ENCODE data around the gene APOF.
A peak's percentile ranks its signal among the peaks of the same experiment; 100 is the strongest.
"Not testable (repeated sequence)": the region's sequence is repeated elsewhere in the genome, so short reads cannot be mapped to it uniquely, and the experiment has no call there.

APOF gene

DNA sequence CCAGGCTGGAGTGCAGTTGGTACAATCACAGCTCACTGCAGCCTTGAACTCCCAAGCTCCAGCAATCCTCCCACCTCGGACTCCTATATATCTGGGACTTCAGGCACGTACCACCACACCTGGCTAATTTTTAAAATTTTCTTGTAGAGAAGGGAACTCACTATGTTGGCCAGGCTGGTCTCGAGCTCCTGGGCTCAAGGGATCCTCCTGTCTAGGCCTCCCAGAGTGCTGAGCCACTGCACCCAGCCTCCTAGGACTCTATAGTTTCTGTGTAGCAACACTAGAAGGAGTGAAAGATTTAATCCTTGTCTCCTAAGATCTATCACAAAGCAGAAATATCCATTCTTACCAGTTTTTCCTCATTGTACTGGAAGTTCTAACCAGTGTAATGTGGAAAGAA lies 4.3 kb upstream of the APOF start:
- no peak for DNase-seq (ENCODE audit: low read depth)

DNA sequence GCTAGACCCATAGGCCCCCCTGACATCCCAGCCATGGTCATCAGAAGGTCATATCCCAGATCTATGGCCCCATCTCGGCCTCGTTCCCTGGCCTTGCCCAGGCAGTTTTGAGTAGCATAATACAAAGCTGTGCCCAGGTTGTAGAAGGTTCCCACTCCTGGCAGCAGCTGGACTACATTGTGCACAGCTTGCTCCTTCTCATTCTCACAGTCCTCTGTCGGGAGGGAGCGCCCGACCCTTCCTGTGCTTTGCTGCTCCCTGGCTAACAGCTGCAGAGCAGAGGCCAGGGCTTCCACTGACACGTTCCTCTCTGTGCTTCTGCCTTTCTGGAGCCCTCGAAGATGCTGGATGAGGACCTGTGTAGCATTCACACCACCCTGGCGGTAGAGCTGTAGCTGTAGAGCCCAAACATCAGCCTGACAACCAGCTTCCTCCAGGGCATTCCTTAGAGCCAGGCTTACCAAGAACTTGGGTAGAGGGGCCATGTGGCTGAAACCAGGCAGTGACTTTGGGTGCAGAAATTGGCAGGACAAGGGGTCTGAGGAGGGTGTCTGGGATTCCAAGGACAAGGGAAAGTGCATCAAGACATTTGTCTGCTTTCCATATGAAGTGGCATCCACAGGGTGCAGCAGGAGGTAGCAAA lies 1.0 kb downstream of the APOF start:
- no peak for DNase-seq (ENCODE audit: low read depth)

DNA sequence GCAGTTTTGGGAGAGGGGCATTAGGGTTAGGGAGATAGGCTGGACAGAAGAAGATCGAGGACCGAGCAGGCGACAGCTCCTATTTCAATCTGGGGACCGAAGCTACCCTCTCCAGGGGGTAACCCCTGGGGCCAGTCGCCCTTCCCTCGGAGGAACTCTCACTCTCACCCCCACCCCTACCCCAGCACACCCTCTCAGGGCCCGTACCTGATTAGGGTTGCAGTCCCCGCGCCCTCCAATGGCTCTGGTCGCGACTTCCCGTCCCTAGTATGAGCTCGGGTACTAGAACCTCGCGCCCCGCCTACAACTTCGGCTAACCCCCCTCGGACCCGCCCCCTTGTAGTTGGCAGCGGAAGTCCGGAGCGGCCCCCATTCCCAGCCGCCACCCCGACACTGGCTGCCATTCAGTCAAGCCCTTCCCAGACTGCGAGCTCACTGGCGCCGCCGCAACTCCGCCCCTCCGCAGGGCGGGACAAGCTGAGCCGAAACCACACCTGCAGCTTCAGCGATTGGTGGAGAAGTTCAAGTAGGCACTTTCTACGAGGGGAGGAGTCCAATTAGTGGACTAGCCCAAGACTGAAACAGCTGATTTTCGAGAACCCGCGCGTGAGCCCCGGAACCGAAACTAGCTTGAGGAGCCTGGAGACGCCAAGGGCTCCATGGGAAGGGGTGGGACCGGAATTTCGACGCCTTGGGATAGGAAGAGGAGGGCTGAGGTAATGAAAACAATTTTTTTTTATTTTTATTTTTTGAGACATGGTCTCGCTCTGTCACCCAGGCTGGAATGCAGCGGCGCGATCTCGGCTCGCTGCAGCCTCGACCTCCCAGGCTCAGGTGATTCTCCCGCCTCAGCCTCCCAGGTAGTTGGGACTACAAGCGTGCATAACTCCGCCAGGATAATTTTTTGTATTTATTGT lies 2.5 kb downstream of the APOF start, which contains the start of gene STAT2:
STAT2 (minus strand) TSS at position 257 of the 917 bp plus-strand sequence. CDS start 3,536 bp downstream, outside the sequence.
- DNase-seq (ENCODE audit: low read depth), result peak; percentile 96

DNA sequence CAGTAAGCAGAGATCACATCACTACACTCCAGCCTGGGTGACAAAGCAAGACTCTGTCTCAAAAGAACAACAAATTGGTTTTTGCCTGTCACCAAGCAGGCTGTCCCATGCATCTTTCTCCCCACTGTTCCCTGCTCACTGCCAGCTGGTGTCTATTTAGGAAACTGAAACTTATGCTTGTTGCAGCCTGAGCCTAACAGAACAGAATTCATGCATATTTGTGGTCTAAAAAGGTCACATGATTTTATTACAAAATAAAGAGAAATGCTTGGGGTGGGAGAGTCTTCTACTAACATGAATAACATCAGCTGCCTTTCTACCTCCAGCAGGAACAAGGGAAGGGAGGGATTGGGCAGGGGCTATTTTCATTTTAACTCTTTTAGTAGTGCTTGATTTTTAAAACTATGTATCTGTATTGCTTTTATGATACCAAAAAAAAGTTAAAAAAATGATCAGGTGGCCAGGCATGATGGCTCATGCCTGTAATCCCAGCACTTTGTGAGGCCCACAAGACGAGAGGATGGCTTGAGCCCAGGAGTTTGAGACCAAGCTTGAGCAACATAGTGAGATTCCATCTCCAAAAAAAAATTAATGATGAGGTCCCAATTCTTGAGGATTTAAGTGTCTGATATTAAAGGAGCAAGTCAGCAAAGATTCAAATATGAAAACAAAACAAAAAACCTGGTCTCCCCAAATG lies 3.7 kb downstream of the APOF start:
- no peak for DNase-seq (ENCODE audit: low read depth)

DNA sequence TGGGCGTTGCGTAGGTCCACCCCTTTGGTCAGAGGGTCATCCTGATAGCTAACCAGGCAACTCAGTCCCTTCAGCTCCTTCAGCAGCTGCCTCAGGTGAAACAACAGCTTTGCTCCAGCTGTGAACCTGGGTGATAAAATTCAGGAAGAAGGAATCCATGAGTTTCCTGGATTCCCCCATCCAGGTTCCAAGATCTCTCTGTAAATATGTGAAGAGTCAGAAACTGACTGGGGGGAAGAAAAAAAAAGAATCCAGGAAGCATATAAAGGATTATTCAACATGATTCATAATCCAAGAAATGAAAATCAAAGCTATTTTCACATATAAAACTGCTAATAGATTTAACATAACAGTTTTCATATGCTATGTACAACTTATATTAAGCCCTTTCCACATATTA lies 11.3 kb downstream of the APOF start:
- DNase-seq (ENCODE audit: low read depth), result no peak

DNA sequence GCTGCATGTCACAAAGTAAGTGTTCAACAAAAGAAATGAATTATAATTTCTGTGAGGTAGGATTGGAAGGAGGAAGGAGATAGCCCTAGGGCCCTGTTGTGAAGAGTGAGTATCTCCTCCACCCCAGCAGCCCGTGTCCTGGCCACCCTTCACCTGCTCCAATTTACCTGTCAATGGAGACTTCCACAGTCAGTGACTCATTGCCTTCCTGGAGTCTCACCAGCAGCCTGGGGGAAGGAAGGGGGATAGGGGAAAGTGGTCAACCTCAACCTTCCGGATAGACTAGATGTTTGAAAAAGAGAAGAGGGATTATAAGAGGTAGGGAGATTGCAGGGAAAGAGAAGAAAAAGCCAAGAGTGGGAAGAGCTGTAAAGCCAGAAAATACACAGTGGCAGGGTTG lies 12.0 kb downstream of the APOF start:
- no peak for DNase-seq (ENCODE audit: low read depth)

DNA sequence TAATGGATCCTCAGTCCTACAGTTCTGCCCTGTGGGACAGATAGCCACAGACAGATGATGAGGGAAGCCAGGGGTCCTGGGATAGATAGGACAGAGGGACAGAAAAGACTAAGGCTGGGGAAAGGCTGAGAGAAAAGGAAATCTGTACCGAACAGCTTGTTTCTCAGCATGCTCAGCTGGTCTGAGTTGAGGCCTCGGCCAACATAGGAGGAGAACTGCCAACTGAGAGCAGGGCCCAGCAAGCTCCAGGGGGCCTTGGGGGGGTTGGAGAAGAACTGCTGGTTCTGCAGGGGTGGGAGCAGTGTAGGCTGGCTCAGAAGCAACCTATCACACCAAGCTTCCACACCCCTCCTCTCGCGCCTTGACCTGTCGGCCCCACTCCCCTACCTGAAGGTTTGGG lies 13.9 kb downstream of the APOF start:
- no peak for DNase-seq (ENCODE audit: low read depth)

DNA sequence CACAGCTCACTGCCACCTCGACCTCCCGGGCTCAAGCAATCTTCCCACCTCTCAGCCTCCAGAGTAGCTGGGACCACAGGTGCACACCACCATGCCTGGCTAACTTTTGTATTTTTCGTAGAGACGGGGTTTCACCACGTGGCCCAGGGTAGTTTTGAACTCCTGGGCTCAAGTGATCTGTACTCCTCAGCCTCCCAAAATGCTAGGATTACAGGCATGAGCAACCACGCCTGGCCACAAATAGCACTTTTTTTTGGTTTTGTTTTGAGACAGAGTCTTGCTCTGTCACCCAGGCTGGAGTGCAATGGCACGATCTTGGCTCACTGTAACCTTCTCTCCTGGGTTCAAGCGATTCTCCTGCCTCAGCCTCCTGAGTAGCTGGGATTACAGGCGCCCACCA lies 15.4 kb downstream of the APOF start:
- not testable (repeated sequence) for DNase-seq (ENCODE audit: low read depth)

DNA sequence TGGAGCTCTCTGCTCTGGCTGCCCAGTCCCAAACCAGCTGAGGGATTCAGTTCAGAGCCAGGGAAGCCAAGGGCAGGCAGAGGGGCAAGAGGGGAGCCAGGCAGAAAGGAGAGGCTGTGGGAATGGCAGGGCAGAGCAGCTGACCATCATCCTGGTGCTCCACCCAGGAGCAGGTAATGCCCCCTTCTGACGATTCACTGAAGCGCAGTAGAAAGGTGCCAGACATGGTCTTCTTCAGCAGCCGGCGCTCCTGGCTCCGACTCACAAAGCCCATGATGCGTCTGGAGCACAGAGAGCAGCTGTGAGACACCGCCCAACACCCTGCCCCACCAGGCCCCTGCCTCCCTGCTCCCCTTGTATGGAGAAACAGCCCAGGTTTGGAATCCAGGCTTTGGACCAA lies 16.0 kb downstream of the APOF start:
- DNase-seq (ENCODE audit: low read depth), result no peak

DNA sequence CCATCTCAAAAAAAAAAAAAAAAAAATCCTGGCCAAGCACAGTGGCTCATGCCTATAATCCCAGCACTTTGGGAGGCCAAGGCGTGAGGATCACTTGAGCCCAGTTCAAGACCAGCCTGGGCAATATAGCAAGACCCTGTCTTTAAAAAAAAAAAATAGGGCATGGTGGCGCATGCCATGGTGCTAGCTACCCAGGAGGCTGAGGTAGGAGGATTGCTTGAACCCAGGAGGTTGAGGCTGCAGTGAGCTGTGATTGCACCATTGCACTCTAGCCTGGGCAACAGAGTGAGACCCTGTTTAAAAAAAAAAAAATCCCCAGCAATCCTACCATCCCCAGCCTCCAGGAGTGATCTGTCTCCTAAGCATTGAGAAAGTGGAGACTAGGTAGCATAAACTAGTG lies 20.4 kb downstream of the APOF start:
- DNase-seq (ENCODE audit: low read depth), result not testable (repeated sequence)

DNA sequence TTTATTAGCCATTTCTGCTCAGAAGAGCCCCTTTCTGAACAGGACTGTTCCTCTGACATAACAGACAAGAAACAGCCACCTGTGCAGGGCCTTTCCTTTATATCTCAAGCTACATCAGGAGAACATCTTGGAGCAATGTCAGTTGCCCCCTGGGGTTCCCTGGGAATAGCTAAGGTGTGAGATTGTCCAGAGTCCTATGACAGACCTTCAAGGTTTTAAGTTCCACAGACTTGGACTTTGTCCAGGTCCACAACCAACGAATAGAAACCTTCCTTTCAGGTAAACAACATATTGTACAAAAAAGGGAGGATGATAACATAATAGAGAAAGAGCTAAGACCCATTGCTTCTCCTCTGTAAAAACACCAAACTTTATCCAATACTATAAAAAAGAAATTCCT lies 21.0 kb downstream of the APOF start:
- DNase-seq (ENCODE audit: low read depth), result no peak

DNA sequence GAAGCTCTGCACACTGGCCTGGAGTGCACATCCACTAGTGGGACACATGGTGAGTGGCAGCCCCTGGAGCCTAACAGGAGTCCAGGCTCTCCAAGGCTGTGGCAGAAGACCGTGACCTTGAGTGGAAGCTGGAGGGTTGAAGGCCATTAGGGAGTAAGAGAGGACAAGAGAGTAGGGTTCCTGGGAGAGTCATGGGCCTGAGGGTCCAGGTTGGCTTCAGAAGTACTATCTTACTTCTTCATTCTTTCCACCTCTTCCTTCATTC lies 23.6 kb downstream of the APOF start:
- no peak for DNase-seq (ENCODE audit: low read depth)

DNA sequence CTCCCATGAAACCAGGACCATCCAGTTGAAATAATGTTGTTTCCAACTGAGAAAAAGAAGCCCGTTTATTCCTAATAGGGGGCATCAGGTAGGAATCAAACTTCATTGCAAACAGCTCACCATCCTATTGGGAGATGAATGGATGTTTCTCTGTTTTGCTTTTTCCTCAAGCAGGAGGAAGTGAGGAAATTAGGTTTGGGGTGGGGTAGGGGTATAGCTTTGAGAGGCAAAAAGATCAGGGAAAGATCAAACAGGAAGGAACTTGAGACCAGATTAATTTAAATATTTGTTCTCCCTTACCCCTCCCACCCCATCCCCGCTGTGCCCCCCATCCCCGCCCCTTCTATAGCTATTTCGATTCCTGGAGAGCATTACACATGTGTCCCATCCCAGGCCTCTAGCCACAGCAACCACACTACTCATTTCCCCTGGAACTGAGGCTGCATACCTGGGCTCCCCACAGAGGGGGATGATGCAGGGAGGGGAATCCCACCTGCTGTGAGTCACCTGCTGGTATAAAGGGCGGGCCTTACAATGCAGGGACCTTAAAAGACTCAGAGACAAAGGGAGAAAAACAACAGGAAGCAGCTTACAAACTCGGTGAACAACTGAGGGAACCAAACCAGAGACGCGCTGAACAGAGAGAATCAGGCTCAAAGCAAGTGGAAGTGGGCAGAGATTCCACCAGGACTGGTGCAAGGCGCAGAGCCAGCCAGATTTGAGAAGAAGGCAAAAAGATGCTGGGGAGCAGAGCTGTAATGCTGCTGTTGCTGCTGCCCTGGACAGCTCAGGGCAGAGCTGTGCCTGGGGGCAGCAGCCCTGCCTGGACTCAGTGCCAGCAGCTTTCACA lies 24.1 kb downstream of the APOF start, which contains the start of gene IL23A:
IL23A (plus strand) TSS at position 577 of the 850 bp plus-strand sequence; CDS start at position 738, 161 bp downstream.
- DNase-seq (ENCODE audit: low read depth), result peak; percentile 74

DNA sequence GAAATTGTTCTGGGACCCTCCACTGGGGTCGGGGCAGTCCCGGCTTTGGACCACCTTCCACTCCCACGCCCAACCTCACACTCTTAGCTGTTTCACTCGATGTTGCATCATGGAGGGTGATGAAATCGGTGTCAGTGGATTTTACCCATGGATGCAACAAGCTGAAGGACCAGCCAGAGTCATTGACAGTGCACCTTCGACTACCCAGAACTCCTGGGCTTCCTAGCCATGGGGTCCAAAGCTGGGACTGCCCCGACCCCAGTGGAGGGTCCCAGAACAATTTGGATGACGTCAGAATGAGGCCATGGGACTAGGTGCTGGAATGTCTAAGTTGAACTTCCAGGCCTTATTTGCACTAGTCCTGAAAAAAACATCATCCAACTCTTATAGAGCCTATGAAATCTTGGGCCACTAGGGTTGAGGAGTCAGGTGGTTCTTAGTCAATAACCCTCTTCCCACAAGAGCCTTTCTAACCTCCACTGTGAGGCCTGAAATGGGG lies 24.9 kb downstream of the APOF start:
- DNase-seq (ENCODE audit: low read depth), result no peak

DNA sequence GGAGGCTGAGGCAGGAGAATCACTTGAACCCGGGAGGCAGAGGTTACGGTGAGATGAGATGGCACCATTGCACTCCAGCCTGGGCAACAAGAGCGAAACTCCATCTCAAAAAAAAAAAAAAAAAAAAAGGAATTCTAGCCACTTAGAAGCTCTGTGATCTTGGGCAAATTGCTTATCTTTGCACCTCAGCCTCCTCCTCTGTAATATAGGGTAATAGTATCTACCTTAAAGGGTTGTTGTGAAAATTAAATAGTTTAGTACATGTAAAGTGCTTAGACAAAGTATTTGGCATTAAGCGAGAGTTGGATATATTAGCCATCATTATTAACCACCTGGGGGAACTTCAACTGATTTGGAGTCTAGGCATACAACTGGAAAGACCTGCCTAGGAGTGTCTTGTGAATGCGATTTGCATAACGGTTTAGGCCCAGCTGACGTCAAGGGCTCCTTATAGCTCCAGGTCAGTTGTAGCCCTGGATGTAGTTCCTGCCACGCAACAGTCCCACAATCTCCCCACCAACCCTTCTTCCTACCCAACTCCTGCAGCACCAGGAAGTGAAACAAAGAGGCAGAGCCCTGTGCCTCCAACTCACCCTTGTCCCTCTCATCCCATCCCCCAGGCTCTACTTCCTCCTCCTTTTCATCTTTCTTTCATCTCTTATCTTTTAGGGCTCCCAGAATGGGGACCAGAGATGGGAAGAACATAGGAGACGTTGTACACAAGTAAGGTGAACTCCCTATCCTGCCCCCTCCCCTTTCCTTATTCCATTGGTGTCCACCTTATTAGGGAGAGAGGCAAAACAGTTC lies 26.1 kb downstream of the APOF start:
- DNase-seq (ENCODE audit: low read depth), result no peak

DNA sequence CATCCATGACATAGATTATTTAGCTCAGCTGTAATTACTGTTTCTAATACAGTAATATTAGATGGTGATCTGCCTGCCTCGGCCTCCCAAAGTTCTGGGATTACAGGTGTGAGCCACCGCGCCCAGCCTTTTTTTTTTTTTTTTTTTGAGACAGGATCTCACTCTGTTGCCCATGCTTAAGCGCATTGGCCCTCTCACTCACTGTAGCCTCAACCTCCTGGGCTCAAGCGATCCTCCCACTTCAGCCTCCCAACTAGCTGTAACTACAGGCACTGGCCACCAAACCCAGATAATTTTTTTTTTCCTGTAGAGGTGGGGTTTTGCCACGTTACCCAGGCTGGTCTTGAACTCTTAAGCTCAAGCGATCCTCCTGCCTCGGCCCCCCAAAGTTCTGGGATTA lies 27.1 kb downstream of the APOF start:
- not testable (repeated sequence) for DNase-seq (ENCODE audit: low read depth)

DNA sequence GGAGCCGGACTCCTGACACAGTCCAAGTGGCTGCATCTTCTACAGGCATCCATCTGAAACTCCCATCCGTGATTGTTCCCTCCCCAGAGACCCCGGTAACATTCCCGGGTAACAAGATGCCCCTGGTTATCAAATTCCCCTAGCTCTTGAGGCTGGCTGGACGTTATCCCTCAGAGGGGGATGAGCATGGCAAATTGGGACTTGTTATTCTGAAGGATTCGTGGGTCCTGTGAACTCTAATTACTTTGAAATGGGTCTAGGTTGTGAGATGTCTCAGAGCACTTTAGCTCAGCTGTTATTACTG lies 28.2 kb downstream of the APOF start:
- no peak for DNase-seq (ENCODE audit: low read depth)

DNA sequence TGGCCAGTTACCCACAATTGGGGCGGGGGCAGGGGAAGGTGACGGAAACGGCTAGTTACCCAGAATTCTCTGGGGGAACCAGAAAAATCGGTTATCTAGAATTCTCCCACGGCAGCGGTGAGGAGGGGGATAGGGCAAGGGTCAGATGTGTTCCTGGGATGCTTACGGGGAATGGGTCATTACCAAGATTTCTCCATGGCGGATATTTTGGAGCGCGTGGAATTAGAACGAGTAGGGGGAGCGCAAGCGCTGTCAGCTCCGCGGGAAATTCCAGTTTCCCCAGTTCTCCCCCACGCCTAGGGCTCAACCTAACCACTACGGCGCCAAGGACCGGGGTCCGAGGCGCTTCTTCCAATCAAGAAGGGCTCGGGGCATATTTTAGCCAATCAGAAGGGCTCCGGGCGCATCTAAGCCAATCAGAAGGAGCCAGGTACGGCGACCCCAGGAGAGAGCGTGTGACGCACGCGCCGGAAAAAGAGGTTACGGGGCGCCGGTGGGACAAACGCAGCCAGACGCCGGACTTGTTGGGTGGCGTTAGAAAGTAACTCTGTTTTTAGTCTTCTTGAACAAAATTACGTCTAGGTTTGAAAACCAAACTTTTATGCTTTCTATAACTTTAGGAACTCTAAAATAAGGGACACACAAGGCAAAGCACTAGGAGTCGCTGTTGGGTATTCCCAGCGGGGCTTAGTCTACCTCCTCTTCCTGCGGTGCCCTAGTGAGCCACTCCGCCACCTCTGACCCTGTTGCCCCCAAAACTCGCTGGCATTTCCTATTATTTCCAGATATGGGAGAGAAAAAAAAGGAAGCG lies 28.8 kb downstream of the APOF start, which contains the start of gene PAN2:
PAN2 (minus strand) TSS at position 322 of the 811 bp plus-strand sequence. CDS start 906 bp downstream, outside the sequence.
- peak; percentile 80 for DNase-seq (ENCODE audit: low read depth)

DNA sequence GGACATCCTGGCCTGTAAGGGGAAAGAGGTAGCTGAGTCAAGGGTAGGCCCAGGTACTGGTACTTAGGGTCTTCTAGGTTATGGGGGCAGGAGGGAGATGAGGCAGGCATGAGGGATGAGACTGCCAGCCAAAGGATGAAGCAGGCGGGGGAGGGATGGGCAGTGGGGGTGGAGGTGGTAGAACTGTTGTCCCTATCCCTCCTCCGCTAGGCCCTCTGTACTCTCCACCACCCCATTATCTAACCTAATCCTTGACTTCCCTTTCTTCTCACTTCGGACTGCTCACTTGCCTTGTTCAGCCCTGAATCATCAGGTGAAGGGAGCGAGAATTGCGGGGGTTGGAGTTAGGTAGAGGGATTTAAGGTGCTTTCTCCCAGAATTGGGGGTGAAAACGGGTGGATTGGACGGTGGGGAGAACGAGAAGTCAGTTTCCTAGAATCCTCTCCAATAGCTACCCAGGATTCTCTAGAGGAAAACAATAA lies 29.4 kb downstream of the APOF start:
- DNase-seq (ENCODE audit: low read depth), result no peak
